GM18909 (cell line): ENCODE results near the gene SCD5.

Experiments
- ATAC-seq: cut with Tn5 transposase; IDR thresholded peaks from one replicate; pipeline ENCODE4 v1.9.1; 2021; ENCODE audit warnings: mild to moderate bottlenecking; ENCODE audit not compliant: unreplicated experiment, poor library complexity

SCD5 gene

DNA sequence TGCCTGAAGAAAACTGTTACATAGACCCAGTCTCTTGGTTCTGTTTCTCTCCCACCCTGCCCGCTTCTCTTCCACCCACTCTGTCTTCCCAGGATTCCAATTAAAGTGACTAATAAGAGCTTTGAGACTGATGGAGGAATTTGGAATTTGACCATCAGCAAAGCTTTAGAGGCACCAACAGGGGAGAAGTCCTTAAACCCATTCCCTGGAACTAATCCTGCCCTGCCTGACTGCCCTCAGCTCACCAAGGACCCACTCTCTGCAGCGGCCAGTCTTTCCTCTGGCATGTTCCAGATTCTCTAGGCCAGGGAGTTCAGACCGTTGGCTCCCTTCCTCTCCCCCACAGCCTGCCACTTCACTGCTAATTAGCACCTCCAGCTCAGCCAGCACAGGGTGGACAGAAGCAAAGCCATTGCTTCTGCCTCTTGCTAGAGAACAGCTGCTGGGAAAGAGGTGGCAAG lies 23.9 kb downstream of the SCD5 start:
- ATAC-seq = no peak

DNA sequence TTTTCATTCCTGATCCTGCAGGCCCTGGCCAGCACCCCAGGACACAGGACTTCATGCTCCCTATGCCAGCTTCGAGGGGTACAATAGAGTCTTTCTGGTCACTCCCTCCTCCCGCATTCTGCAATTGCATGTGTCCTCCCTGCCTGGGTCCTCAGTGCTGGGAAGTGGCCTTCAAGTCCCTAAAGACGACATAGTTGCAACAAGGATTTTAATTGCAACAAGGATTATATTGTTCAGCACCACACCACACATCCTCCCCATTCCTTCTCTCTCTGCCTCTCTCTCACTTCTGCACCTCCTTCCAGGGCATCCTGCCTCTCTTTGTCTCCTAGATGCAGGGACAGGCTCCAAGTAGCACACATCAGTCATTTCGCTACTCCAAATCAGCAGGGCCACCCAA lies 25.5 kb downstream of the SCD5 start:
- ATAC-seq = no peak

GRCh38 chr4:82770607-82771006 lies 28.0 kb downstream of the SCD5 start:
- no peak for ATAC-seq

DNA sequence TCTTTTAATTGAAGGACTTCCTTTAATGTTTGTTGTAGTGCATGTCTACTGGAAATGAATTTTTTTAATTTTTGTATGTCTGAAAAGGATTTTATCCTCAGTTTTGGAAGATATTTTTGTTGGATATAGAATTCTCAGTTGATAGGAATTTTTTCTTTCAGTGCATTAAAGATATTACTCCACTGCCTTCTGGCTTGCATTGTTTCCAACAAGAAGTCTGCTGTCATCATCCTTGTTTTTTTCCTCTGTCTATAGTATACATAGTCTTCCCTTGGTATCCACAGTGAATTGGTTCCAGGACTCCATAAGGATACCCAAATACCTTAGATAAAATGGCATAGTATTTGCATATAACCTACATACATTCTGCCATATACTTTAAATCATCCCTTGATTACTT lies 33.5 kb downstream of the SCD5 start:
- ATAC-seq = no peak

DNA sequence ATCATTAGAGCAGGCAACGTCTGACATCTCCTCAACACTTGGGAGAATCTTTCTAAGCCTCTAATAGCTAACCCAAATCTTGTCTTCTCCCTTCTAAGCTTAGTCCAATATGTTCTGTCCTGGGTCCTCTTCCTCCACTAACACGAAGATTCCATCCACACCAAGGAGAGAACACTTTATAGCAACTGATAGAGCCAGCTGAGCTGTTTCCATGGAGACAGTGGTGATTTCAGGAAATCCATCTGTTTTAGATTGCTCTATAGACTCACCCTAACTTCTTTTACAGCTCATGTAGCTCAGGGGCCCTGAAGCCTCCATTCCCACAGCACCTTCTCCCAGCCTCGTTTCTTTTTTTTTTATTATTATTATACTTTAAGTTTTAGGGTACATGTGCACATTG lies 37.4 kb downstream of the SCD5 start:
- ATAC-seq = no peak

DNA sequence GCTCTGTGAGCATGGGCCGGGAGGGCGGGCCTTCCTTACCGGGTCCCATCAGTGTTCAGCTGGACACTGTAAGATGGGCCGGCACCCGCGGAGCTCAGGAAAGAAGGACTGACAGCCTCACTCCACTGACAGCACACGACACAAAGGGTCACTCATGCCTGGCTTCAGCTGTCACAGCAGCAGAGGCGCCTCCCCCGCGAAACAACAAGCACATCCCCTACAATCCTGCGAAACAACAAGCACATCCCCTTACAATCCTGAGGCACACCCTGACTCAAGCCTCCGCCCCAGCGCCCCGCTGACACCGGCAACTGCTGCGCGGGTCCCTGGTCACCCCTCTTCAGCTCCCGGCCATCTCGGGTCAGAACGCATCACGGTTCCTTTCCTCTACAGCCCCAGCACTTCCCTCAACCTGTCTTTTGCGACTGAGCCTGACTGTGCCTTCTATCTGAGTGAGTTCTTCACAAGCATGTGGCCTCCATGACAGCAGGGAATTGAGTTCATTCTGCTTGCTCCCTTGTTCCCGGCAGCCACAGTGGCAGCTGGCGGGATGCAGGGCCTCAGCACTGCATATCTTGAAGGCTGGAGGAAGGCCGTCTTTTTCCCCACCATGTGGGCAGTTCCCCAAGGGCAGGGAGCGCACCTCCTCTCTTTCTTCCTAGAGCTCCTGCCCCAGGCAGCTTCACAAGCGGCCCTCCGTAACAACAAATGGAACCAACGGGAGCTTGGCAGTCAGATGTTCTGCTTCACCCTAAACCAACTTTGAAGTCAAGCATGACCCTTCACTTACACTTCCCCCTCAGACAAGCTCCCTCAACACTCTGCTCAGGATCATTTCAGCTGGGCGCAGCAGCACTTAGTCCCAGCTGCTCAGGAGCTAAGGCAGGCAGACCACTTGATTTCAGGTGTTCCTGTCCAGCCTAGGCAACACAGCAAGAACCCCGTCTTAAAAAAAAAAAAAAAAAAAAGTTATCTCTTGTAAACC lies 39.6 kb downstream of the SCD5 start:
- no peak for ATAC-seq

GRCh38 chr4:82756061-82756460 lies 42.5 kb downstream of the SCD5 start:
- ATAC-seq = no peak

DNA sequence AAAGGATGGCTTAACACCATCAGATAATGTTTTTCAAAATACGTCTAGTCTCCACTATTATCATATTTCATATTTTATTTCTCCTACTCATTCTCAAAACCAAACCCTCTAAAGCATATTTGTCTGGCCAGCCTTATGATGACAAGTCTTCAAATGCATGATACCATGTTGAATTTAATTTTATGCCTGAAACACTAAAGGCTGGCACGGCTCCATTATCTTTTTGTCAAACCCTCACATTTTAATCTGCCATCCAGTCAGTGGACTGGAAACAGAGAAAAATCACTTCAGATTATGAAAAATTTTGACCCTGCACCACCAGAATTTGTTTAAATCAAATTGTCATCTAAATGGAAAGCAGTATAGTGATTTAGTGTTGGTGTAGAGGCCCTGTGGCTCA lies 42.9 kb downstream of the SCD5 start:
- no peak for ATAC-seq

DNA sequence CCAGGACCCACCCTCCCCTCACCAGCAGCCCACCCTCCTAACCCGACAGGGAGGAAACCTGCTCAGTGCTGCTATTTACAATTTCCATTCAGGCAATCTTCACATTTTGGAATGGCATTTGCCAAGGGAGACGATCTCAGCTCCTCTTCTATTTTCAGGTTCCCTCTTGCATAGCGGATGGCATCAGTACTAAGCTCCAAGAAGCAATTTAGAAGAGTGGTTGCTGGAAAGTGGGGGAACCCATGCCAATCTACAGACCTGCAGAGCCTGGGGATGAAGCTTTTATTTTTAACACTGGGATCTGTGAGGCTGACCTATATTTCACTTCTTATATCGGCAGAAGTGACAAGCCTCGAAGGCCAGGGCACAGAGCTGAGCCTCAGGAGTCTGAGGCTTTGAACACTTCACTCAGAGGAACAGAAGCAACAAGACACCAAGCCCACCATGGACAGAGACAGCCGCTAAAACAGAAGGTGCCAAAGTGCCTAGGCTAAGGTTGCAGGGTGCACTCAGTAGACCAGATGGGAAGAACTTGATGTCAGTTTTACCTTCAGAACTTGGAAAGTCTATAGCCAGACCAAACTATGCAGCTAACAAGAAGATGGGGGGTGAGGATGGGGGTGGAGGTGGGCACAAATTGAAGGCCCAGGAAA lies 44.0 kb downstream of the SCD5 start:
- ATAC-seq = no peak

GRCh38 chr4:82753725-82754410 lies 44.7 kb downstream of the SCD5 start:
- ATAC-seq = no peak

- no peak for ATAC-seq
Observed at GRCh38 chr4:82753238-82753637, 45.4 kb downstream of the SCD5 start.

- ATAC-seq = no peak
Observed at GRCh38 chr4:82748810-82749470, 49.7 kb downstream of the SCD5 start.

GRCh38 chr4:82747686-82748575 lies 50.7 kb downstream of the SCD5 start:
- ATAC-seq = no peak

GRCh38 chr4:82746705-82747574 lies 51.7 kb downstream of the SCD5 start:
- no peak for ATAC-seq

- ATAC-seq = no peak
Observed at GRCh38 chr4:82745173-82745842, 53.3 kb downstream of the SCD5 start.

DNA sequence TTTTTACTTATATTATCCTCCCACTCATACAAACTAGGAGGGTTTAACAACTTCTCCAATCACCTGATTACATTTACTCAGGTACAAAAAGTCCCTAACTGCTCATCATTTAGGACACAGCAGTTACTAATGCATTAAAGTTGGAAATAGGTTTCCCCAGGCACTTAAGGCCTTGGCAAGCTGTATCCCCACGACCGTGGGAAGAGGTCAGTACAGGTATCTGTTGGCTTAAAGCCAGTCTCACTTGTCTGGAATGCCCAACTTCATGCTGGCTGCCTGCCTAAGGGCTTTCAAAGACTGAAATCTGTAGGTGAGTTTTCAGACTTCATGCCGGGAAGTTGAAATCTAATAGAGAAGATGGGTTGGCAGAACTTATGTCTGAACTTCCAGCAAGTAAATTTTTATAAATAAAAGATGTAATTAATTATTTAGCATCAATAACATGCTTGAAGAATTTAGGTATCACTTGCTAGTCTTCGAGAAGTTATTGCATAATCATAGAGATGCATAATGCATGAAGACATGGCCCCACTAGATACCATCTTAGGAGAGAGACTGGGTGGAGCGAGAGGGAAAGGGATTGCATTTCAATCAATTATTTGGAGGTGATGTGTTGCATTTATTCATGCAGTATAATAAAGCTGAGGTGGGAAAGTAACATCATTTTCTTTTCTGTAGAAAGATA lies 54.2 kb downstream of the SCD5 start:
- no peak for ATAC-seq

GRCh38 chr4:82741188-82741587 lies 57.4 kb downstream of the SCD5 start:
- ATAC-seq = no peak
